ENCODE data around the gene HK1. TPM values are rescaled to one million over a fixed set of nuclear protein-coding genes. Genes with fewer than 3 reads are reported as not detected.
A peak's percentile ranks its signal among the peaks of the same experiment; 100 is the strongest.

HK1 gene
- total RNA-seq, 1 experiment from 2014 or later = 140 TPM

DNA sequence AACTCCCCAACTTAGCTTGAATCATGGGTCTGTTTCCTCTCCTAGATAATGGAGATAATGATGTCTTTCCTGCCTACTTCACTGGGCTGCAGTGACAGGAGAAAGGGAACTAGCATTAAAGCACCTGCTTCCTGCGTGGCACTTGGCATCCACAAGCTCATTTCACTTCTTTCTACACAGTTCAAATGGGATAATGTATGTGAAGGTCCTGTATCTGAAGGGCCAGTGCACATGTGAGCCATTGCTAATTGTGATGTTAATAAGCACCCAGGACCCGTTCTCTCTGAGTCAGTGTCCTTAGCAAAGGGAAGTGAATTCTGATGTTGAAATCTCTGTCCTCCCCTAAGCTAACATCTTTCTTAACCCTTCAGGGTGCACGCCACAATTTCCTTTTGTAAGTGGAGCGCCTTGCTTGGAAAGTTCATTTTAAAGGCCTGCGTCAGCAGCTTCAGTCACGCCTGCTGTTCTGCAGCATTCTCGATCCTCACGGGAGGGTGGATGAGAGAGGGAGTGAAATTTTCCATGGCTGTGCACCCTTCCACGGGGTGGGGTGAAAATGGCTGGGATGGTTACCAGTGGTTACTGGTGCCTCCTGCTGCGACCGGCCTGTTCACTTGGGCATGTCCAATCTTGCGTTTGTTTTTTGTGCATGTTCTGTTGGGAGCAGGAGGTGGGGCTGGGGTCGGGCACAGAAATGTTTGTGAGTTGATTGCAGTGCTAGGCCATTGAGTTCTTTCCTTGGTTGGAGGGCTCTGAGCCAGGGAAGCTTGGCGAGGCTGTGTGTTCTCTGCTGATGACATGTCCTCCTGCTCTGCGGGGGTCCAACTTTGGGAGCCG lies 59.2 kb downstream of the HK1 start:
- Histone ChIP-seq H3K27me3 (ENCODE audit: insufficient read depth, low read depth) (no peaks in the 10 kb centered on the region), H3K36me3 (ENCODE audit: low read depth) (no peaks in the 10 kb centered on the region), H3K4me3 (no peak overlapping the region; the same call in 1 of the 2 replicates), H3K4me2 (peak overlapping the region; percentile 39), H3K27ac (peak overlapping the region; percentile 42), H2AFZ (no peak overlapping the region), H3K9me3 (ENCODE audit: insufficient read depth, low read depth) (no peaks in the 10 kb centered on the region), H4K20me1 (ENCODE audit: insufficient read depth) (no peaks in the 10 kb centered on the region), H3K9me2 (ENCODE audit: insufficient read depth) (no peaks in the 10 kb centered on the region), H3K4me1 (replicated peaks; ENCODE audit: insufficient read depth) (peaks cover 70% of the 10 kb centered on the region), H3K79me2 (ENCODE audit: low read depth) (peaks cover 94% of the 10 kb centered on the region), H3F3A (ENCODE audit: insufficient read depth, low read depth) (peaks cover 45% of the 10 kb centered on the region)
- ChIA-PET CTCF (interaction anchor here (0.6 kb wide), 2 partner anchors 71 to 933 kb away, joined by 3 read pairs; no protein-coding TSS in a partner anchor), POLR2A (ENCODE audit: unreplicated experiment) (no interaction called here)
- BruUV-seq (replicated peaks) = no TSS peak
- intact Hi-C loops (cut with micrococcal nuclease; ENCODE audit: unreplicated experiment) = loop anchor here (1.0 to 5.0 kb wide), 2 partner anchors 12 to 120 kb away; no protein-coding TSS in a partner anchor
- no peak for TF ChIP-seq EZH2 (IDR thresholded peaks at IDR 0.05; ENCODE audit: low read depth)
- no peak for TF ChIP-seq CTCF (conservative IDR thresholded peaks at IDR 0.05)
- DNase-seq = peak; percentile 81 to 82

- Histone ChIP-seq H4K20me1 (ENCODE audit: insufficient read depth) (no peaks in the 10 kb centered on the region), H3K27ac (peak overlapping the region; percentile 42), H3K9me3 (ENCODE audit: insufficient read depth, low read depth) (no peaks in the 10 kb centered on the region), H3K4me1 (replicated peaks; ENCODE audit: insufficient read depth) (peaks cover 65% of the 10 kb centered on the region), H3K36me3 (ENCODE audit: low read depth) (no peaks in the 10 kb centered on the region), H2AFZ (no peak overlapping the region), H3K4me2 (peak overlapping the region; percentile 39), H3K4me3 (no peak overlapping the region), H3K27me3 (ENCODE audit: insufficient read depth, low read depth) (no peaks in the 10 kb centered on the region), H3K9me2 (ENCODE audit: insufficient read depth) (no peaks in the 10 kb centered on the region), H3F3A (ENCODE audit: insufficient read depth, low read depth) (peaks cover 39% of the 10 kb centered on the region), H3K79me2 (ENCODE audit: low read depth) (peaks cover 95% of the 10 kb centered on the region)
- BruUV-seq (replicated peaks) = no TSS peak
- DNase-seq = peak in 1 of 2 experiments; percentile 30
- CTCF ChIA-PET = no interaction called here
- TF ChIP-seq CTCF (conservative IDR thresholded peaks at IDR 0.05) = no peak
- TF ChIP-seq EZH2 (IDR thresholded peaks at IDR 0.05; ENCODE audit: low read depth) = no peak
- intact Hi-C loops (cut with micrococcal nuclease; ENCODE audit: unreplicated experiment) = loop anchor here (5.0 kb wide), 1 partner anchor 119 kb away; no protein-coding TSS in a partner anchor
- POLR2A ChIA-PET (ENCODE audit: unreplicated experiment) = no interaction called here
Measured at GRCh38 chr10:69338133-69338456, 59.8 kb downstream of the HK1 start.

GRCh38 chr10:69338547-69339450 lies 60.5 kb downstream of the HK1 start:
- peak overlapping the region; percentile 42 for H3K27ac ChIP-seq
- peaks cover 32% of the 10 kb centered on the region; the same call in 1 of the 2 replicates for H3F3A ChIP-seq (ENCODE audit: insufficient read depth, low read depth)
- peaks cover 99% of the 10 kb centered on the region for H3K79me2 ChIP-seq (ENCODE audit: low read depth)
- no peak overlapping the region for H3K4me3 ChIP-seq
- H3K27me3 ChIP-seq (ENCODE audit: insufficient read depth, low read depth) = no peaks in the 10 kb centered on the region
- H4K20me1 ChIP-seq (ENCODE audit: insufficient read depth) = no peaks in the 10 kb centered on the region
- intact Hi-C loops (cut with micrococcal nuclease; ENCODE audit: unreplicated experiment) = loop anchor here (5.0 kb wide), 1 partner anchor 119 kb away; no protein-coding TSS in a partner anchor
- CTCF ChIA-PET = no interaction called here
- peak in 1 of 2 experiments; percentile 8 for DNase-seq
- no peaks in the 10 kb centered on the region for H3K36me3 ChIP-seq (ENCODE audit: low read depth)
- H3K4me2 ChIP-seq = peak overlapping the region; percentile 39
- POLR2A ChIA-PET (ENCODE audit: unreplicated experiment) = interaction anchor here (0.6 kb wide), 1 partner anchor 23 kb away, joined by 10 read pairs; no protein-coding TSS in a partner anchor
- H3K9me2 ChIP-seq (ENCODE audit: insufficient read depth) = no peaks in the 10 kb centered on the region
- no peak for TF ChIP-seq CTCF (conservative IDR thresholded peaks at IDR 0.05)
- TF ChIP-seq EZH2 (IDR thresholded peaks at IDR 0.05; ENCODE audit: low read depth) = no peak
- BruUV-seq (replicated peaks) = no TSS peak
- no peak overlapping the region for H2AFZ ChIP-seq
- H3K4me1 ChIP-seq (replicated peaks; ENCODE audit: insufficient read depth) = peaks cover 58% of the 10 kb centered on the region
- H3K9me3 ChIP-seq (ENCODE audit: insufficient read depth, low read depth) = no peaks in the 10 kb centered on the region
